Activated CD4-positive, alpha-beta T cell treated with anti-CD3 and anti-CD28 coated beads, Interleukin-2, amount 10 ng/mL, durations not matched to agents 24 days and 14 days (primary cell): Measurements from ENCODE around the gene ANKDD1A. TPM values are rescaled to one million over a fixed set of nuclear protein-coding genes. Genes with fewer than 3 reads are reported as not detected.

Source experiments
- DNase-seq: peaks from one replicate; pipeline ENCODE4 v3.0.0; 2022
- H3K27ac Mint-ChIP-seq: one replicate; pipeline ENCODE4 v1.8.0; 2022; ENCODE audit warnings: mild to moderate bottlenecking, mixed read lengths
- H3K27me3 Mint-ChIP-seq: one replicate; pipeline ENCODE4 v1.8.0; 2022; ENCODE audit warnings: mixed read lengths
- H3K36me3 Mint-ChIP-seq: one replicate; pipeline ENCODE4 v1.8.0; 2022; ENCODE audit warnings: low read depth, mild to moderate bottlenecking, mixed read lengths
- H3K4me1 Mint-ChIP-seq: one replicate; pipeline ENCODE4 v1.8.0; 2021; ENCODE audit warnings: mixed read lengths
- H3K4me3 Mint-ChIP-seq: one replicate; pipeline ENCODE4 v1.8.0; 2022; ENCODE audit warnings: mild to moderate bottlenecking, moderate library complexity, mixed read lengths
- H3K9me3 Mint-ChIP-seq: one replicate; pipeline ENCODE4 v1.8.0; 2021; ENCODE audit warnings: mixed read lengths
- intact Hi-C: fragments of 100-400 bp; cut with micrococcal nuclease; formaldehyde crosslinking; loops from one replicate; pipeline ENCODE4 v1.15.1; 2023
- total RNA-seq: library from RNA; stranded (reverse); gene quantifications from 2 replicates; pipeline ENCODE4 v1.2.3, GENCODE V29; 2022

The ANKDD1A gene
- total RNA-seq, 1 donor from 2014 or later: 1.8 TPM

DNA sequence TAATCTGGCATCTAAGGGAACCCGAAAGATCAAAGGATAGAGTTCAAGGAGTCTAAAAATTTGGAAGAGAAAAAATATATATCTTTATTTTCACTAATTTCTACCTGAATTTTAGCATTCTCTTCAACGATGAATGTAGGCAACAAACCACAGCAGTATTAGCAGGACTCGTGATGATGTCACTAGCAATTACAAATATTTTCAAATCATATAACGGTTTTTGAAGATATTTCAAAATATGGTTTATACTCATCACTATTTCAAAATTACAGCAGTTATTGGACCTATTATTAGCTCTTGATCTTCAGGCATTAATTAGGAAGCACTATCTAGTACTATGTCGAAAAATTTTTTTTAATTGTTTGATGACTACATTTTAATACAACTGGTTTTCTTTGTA lies 27.0 kb upstream of the ANKDD1A start:
- no peak for DNase-seq
- peak overlapping the region; percentile 41 for H3K27ac Mint-ChIP-seq
- no peaks in the 10 kb centered on the region for H3K9me3 Mint-ChIP-seq
- H3K27me3 Mint-ChIP-seq: no peaks in the 10 kb centered on the region
- intact Hi-C loops: no loop called here
- no peak overlapping the region for H3K4me3 Mint-ChIP-seq
- no peaks in the 10 kb centered on the region for H3K36me3 Mint-ChIP-seq
- H3K4me1 Mint-ChIP-seq: peaks cover 27% of the 10 kb centered on the region

DNA sequence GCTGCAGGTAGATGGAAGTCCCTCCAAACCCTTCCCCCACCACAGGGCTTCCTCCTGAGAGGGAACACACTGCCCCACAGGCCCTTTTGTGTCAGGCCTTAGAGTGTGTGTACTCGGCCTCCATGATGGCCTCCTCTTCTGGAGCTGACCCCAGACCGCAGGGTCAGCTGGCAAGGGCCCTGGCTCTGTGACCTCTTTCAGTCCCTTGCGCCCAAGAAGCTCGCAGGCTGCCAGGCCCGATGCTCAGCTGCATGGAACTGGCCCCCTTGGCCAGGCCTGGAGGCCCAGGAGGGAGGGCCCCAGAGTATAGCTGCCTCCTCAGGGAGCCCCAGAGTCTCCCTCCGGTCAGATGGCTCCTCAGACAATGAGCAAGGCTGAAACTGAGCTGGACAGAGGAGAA lies 23.4 kb upstream of the ANKDD1A start:
- no peak overlapping the region for H3K4me3 Mint-ChIP-seq
- H3K27me3 Mint-ChIP-seq: no peaks in the 10 kb centered on the region
- intact Hi-C loops: no loop called here
- no peaks in the 10 kb centered on the region for H3K36me3 Mint-ChIP-seq
- H3K27ac Mint-ChIP-seq: no peak overlapping the region
- no peak for DNase-seq
- H3K4me1 Mint-ChIP-seq: peaks cover 37% of the 10 kb centered on the region
- H3K9me3 Mint-ChIP-seq: no peaks in the 10 kb centered on the region

DNA sequence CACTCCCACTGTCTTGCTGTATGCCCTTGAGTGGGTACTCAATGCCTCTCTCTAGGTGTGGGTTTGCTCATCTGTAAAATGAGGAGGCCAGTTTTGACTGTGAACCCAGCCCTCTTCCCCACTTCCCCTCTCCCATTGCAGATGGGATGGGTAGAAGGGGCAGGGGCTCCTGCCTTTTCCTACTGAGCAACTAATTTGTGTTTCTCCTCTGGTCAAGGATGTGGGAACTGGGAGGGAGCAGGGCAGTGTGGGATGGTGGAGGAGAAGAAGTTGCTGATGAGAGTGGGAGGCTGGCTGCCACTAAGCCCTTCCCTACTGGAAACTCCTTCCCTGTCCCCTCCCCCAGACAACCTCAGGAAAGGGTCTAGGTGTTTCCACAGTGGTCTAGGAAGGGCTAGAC lies 20.1 kb upstream of the ANKDD1A start:
- peaks cover 55% of the 10 kb centered on the region for H3K4me1 Mint-ChIP-seq
- intact Hi-C loops: loop anchor here (5.0 to 10.0 kb wide), 5 partner anchors 96 to 1397 kb away; partner anchors contain the start of genes RNU5A-1 and SPG21
- DNase-seq: no peak
- no peaks in the 10 kb centered on the region for H3K36me3 Mint-ChIP-seq
- H3K9me3 Mint-ChIP-seq: no peaks in the 10 kb centered on the region
- peak overlapping the region; percentile 99 for H3K4me3 Mint-ChIP-seq
- H3K27me3 Mint-ChIP-seq: no peaks in the 10 kb centered on the region
- peak overlapping the region; percentile 99 for H3K27ac Mint-ChIP-seq

DNA sequence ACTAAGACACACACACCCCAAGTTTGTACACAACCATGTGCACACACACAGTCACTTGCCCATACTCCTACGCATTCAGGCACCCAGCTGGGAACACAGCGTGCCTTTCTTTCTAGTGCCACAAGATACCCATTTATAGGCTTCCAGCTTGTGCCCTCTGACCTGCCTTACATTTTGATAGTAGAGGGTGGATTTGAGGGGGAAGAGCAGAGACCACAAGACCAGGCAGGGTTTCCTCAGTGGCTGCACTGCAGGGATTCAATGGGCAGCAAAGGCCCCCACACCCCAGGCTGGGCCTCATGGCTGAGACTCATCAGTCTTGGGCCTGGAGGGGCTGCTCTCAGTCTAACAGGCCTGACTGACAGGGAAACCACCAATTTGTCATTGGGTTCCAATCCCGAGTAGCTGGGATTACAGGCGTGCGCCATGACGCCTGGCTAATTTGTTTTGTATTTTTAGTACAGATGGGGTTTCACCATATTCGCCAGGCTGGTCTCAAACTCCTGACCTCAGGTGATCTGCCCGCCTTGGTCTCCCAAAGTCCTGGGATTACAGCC lies 18.8 kb upstream of the ANKDD1A start:
- H3K27me3 Mint-ChIP-seq: no peaks in the 10 kb centered on the region
- peaks cover 66% of the 10 kb centered on the region for H3K4me1 Mint-ChIP-seq
- H3K27ac Mint-ChIP-seq: peak overlapping the region; percentile 99
- H3K4me3 Mint-ChIP-seq: peak overlapping the region; percentile 99
- H3K36me3 Mint-ChIP-seq: no peaks in the 10 kb centered on the region
- DNase-seq: peak; percentile 73
- no peaks in the 10 kb centered on the region for H3K9me3 Mint-ChIP-seq
- intact Hi-C loops: loop anchor here (1.0 to 10.0 kb wide), 7 partner anchors 10 to 1398 kb away; partner anchors contain the start of genes PLEKHO2, RNU5A-1 and SPG21

DNA sequence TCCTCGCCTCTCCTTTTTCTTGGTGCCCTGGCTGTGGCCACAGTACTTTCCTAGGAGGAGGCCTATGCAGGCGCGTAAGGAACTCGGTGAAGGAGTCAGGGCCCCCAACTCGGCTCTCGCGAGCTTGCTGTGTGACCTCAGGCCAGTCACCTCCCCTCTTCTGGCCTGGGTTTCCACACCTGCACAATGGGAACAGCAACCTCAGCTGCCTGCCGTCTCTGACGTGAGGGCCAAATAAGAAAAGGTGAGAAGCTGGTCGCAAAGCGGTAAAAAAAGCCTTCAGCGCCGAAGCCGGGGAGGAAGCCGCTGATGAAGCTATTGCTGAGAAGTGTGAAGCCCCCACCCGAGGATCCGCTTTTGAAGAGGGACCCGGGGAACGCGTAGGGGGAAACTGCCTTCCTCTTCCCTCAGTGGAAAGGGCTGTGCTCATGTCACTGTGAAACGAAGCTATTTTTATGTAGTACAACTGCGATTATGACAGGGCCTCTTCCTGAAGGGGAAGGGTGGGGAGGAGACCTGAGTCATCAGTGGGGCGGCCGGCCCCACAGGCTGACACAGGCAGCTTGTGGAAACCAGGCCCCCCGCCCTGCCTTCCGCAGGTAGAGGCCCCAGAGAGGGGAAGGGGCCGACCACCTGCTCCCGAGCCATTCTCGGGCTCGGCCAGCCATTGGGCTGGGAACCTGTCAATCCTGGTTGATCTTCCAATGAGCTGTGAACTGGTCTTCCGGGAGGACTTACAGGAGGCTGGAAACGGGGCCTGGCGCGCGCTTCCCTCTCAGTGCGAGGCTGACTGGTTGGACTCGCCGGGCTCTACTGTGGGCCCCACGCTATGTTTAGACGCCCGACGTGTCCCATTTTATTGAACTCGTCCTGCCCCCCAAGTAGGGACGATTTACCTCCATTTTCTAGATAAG lies 18.0 kb upstream of the ANKDD1A start:
- Mint-ChIP-seq H3K4me1 (peaks cover 68% of the 10 kb centered on the region), H3K36me3 (no peaks in the 10 kb centered on the region), H3K27me3 (no peaks in the 10 kb centered on the region), H3K27ac (peak overlapping the region; percentile 99), H3K4me3 (peak overlapping the region; percentile 99), H3K9me3 (no peaks in the 10 kb centered on the region)
- intact Hi-C loops: loop anchor here (1.0 to 10.0 kb wide), 10 partner anchors 10 to 1399 kb away; partner anchors contain the start of genes ANKDD1A, PIF1, PLEKHO2 and RNU5A-1
- DNase-seq: peak; percentile 99

DNA sequence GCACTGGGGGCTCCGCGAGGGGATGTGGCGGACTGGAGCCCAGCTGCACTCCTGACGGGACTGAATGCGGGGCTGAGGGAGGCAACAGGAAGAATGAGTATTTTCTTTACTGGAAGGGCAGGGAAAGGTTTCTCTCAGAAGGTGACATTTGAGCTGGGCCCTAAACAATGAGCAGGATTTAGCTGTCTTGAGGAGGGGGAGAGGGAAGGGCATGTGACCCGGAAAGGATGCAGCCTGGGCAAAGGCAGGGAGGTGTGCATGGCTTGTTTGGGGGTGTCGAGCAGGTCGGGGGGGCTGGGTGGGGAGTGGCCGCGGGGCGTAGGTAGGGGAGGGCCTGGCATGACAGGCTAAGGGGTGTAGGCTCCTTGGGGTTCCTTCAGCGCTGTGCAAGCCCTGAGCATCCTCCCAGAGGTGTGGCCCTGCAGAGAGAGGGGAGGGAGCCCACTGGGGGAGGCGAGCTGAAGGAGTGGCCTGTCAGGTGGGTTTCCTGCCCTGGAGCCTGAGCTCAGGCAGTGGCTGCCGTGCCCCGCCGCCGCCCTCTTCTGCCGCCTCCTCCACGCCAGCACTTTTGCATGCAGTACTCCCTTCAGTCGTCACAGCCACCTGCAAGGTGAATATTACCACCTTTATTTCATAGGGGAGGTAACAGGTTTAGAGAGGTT lies 17.2 kb upstream of the ANKDD1A start:
- Mint-ChIP-seq H3K4me1 (peaks cover 68% of the 10 kb centered on the region), H3K27ac (peak overlapping the region; percentile 99), H3K4me3 (peak overlapping the region; percentile 99), H3K9me3 (no peaks in the 10 kb centered on the region), H3K27me3 (no peaks in the 10 kb centered on the region), H3K36me3 (peaks cover 4% of the 10 kb centered on the region)
- intact Hi-C loops: loop anchor here (1.0 to 10.0 kb wide), 9 partner anchors 11 to 1400 kb away; partner anchors contain the start of genes ANKDD1A, PIF1, RNU5A-1 and SPG21
- DNase-seq: peak; percentile 96

DNA sequence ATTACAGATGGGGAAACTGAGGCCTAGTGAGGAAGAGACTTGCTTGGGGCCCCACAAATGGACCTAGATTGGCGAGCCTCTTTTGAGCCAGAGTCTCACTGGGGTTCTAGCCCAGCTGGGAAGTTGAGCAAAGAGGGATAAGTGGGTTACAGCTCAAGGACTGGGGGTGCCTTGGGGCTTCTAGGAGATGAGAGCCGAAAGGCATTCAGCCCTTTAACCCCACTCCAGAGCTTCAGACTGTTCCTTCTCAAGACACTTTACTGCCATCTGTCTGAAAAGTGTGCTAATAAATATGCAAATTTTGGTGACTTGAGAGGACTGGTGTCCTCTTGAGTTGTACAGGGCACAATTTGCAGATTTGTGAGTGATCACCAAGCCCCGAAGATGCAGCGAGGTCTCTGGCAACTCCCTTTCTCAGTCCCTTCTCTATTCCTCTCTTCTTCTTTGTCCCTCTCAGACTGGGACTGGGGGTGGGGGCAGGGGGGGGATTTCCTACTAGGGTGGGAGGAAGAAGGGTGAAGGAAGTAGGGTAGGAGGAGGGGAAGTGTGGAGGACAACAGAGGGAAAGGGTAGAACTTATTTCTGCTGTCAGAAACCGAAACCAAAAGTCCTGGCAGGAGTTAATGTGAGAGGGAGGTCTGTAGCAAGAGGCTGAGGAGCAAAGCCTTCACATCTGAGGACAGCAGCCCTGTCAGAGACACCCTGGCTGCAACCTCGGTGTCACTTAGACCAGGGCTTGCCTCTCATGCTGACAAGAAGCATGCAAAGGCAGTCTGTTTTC lies 16.2 kb upstream of the ANKDD1A start:
- H3K36me3 Mint-ChIP-seq: peaks cover 5% of the 10 kb centered on the region
- intact Hi-C loops: loop anchor here (1.0 to 10.0 kb wide), 3 partner anchors 10 to 1401 kb away; partner anchors contain the start of gene ANKDD1A
- peaks cover 68% of the 10 kb centered on the region for H3K4me1 Mint-ChIP-seq

DNA sequence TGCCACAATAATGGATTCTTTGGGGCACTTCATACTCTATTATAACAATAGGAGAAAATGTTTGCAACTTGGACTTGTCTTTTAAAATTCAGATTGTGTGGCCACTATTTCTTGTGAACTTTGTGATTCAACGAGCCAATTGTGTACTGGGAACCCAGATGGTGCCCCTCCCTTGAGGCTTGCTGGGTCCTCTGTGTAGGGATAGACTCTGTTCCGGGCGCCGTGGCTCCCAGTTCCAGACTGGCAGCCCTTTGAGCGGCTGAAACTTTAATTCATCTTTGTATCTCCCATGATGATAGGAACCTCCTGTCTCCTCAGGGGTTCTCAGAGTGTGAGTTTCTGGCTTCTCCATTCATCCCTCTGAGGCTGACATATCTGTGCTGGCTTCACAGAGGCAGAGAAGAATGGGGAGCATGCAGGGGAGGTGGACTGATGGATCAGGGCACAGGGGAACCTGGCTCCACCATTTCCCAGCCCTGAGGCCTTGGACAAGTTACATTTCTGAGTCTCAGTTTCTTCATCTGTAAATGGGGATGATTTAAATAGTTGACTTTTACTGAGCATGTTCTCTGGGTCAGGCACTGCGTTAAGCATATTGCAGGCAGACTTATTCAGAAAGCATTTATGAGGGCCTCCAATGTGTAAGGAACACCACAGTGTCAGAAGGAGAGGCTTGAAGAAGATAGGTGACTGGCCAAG lies 15.2 kb upstream of the ANKDD1A start:
- Mint-ChIP-seq H3K9me3 (peaks cover 6% of the 10 kb centered on the region), H3K27me3 (no peaks in the 10 kb centered on the region), H3K36me3 (peaks cover 9% of the 10 kb centered on the region), H3K27ac (peak overlapping the region; percentile 99), H3K4me1 (peaks cover 60% of the 10 kb centered on the region), H3K4me3 (peak overlapping the region; percentile 99)
- intact Hi-C loops: loop anchor here (10.0 kb wide), 1 partner anchor 1402 kb away; no protein-coding TSS in a partner anchor
- DNase-seq: no peak

More for the DNA sequence above, 16.2 kb upstream of the ANKDD1A start:
- H3K27ac Mint-ChIP-seq: peak overlapping the region; percentile 99
- peak overlapping the region; percentile 99 for H3K4me3 Mint-ChIP-seq
- DNase-seq: peak; percentile 90
- H3K27me3 Mint-ChIP-seq: no peaks in the 10 kb centered on the region
- no peaks in the 10 kb centered on the region for H3K9me3 Mint-ChIP-seq

DNA sequence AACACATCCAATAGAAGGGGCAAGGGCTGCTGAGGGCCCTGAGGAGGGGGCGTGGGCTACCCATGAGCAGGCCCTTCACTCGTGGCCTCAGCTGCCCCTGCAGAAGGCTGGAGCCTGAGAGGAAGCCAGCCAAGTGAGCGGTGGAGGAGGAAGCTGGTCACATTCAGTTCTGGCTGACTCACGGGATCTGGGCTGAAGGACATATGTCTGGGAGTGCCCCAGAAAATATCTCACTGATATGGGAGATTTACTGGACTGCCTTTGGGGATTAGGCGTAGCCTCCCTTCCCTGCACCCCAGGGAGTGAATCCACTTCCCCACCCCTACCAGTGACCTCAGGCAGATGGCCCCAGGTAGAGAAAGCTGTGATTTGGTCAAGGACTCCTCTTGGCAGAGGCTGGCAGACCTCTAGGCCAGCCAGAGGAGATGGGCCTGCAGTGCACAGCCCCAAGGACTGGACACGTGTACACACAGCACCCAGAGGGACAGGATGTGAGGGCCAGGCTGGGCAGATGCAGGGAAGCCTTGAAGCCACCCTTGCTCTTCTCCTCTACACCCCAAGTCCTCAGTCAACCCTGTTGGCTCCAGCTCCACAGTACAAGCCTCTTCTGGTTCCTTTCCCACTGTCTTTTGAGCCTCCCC lies 14.2 kb upstream of the ANKDD1A start:
- Mint-ChIP-seq H3K27ac (peak overlapping the region; percentile 67), H3K4me3 (no peak overlapping the region), H3K9me3 (peaks cover 6% of the 10 kb centered on the region), H3K36me3 (peaks cover 9% of the 10 kb centered on the region), H3K4me1 (peaks cover 58% of the 10 kb centered on the region), H3K27me3 (no peaks in the 10 kb centered on the region)
- no peak for DNase-seq
- intact Hi-C loops: loop anchor here (10.0 kb wide), 1 partner anchor 1403 kb away; no protein-coding TSS in a partner anchor

DNA sequence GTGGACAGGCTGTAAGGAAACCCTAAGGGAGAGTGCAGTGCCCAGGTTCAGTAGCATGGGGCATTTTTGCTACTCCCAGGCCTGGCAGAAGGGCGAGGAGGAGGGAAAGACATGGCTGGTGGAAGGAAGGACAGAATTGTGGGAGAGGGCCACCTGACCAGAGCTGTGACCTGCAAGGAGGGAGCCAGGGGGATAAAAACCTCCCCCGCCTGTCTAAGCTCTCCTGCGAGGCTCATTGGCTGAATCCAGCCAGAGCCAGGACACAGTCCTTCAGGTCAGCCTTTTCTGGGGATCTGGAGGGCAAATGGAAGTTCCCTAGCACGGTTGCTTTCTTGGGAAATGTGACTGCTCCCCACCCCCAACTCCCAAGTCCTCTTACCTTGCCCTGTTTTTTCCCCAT lies 13.3 kb upstream of the ANKDD1A start:
- Mint-ChIP-seq H3K4me1 (peaks cover 57% of the 10 kb centered on the region), H3K27me3 (no peaks in the 10 kb centered on the region), H3K36me3 (peaks cover 11% of the 10 kb centered on the region), H3K9me3 (peaks cover 6% of the 10 kb centered on the region), H3K27ac (peak overlapping the region; percentile 67), H3K4me3 (no peak overlapping the region)
- intact Hi-C loops: loop anchor here (10.0 kb wide), 1 partner anchor 1404 kb away; no protein-coding TSS in a partner anchor
- no peak for DNase-seq

DNA sequence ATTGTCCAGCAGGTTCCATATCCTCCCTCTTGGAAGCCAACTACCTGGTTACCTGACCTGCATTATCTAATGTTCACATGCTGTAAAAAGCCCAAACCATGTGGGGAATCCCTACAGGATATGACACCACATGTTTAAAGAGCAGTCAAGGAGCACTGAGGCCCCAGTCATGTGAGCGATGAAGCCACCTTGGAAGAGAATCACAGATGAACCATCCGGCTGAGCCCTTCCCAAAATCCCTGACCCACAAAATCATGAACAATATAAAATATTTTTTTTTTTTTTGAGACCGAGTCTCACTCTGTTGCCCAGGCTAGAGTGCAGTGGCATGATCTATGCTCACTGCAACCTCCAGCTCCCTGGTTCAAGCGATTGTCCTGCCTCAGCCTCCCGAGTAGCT lies 10.6 kb upstream of the ANKDD1A start:
- H3K4me1 Mint-ChIP-seq: peaks cover 50% of the 10 kb centered on the region
- H3K27me3 Mint-ChIP-seq: no peaks in the 10 kb centered on the region
- H3K4me3 Mint-ChIP-seq: no peak overlapping the region
- H3K9me3 Mint-ChIP-seq: peaks cover 6% of the 10 kb centered on the region
- peaks cover 11% of the 10 kb centered on the region for H3K36me3 Mint-ChIP-seq
- no peak overlapping the region for H3K27ac Mint-ChIP-seq
- no peak for DNase-seq
- intact Hi-C loops: no loop called here

DNA sequence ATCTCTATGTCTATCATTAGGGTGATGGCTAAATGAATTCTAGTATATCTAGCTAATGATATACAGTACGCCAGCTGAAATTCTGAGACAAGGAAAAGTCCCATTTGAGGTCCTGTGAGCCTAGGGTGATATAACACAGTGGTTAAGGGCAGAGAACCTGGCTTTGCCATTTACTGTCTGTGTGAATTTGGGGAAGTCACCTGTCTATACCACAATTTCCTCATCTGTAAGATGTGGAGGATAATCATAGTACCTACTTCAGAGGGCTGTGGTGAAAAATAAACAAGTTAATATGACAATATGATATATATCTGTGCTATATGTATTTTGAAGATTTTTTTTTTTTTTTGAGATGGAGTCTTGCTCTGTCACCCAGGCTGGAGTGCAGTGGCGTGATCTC lies 9.8 kb upstream of the ANKDD1A start:
- intact Hi-C loops: no loop called here
- Mint-ChIP-seq H3K27me3 (no peaks in the 10 kb centered on the region), H3K27ac (no peak overlapping the region), H3K36me3 (peaks cover 11% of the 10 kb centered on the region), H3K9me3 (peaks cover 6% of the 10 kb centered on the region), H3K4me1 (peaks cover 43% of the 10 kb centered on the region), H3K4me3 (no peak overlapping the region)
- DNase-seq: peak; percentile 80
